ENCODE results near the gene HOXA3.

HOXA3 gene

DNA sequence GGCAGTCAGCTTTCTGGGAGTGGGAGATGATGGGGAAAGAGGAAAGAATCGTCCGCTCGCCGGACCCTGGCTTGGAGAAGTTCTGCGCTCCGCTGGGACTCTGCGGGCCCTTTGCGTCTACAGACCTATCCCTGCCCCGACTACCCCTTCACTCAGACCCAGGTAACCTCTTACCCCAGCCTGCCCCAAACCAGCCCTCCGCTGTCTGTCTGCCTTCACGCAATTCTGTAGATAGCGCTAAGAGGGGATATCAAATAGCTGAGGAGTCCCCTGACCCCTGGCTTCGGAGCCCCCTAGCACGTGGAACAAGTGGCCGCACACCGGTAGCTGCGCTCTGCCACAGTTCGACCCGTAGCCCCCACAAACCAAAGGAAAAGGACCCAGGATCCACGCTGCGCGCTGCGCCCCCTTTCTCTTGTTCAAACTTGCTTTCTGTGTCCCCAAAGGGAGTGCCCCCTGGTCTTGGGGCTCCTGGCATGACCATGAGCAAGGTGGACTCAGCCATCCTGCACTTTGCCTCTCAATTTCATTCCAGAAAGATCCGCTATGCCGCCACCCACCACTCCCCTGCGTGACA is 28.8 kb downstream of the HOXA3 start:
- no peak for DNase-seq
- Histone ChIP-seq H3K4me2 (ENCODE audit: low read depth, low read length) (no peak overlapping the region), H3K9ac (ENCODE audit: low read length) (no peak overlapping the region), H3K36me3 (replicated peaks; ENCODE audit: insufficient read depth, low read length) (no peaks in the 10 kb centered on the region), H3K4me3 (ENCODE audit: low read length) (no peak overlapping the region), H3K4me1 (ENCODE audit: low read length) (no peaks in the 10 kb centered on the region), H3K9me3 (replicated peaks; ENCODE audit: insufficient read depth, low read length) (no peaks in the 10 kb centered on the region), H3F3A (ENCODE audit: insufficient read depth, low read length) (no peaks in the 10 kb centered on the region), H3K27ac (ENCODE audit: low read length) (no peak overlapping the region), H4K20me1 (ENCODE audit: insufficient read depth, low read length) (no peaks in the 10 kb centered on the region), H2AFZ (ENCODE audit: low read length) (no peak overlapping the region), H3K79me2 (ENCODE audit: low read length) (no peaks in the 10 kb centered on the region), H3K9me2 (replicated peaks; ENCODE audit: insufficient read depth, low read length) (no peaks in the 10 kb centered on the region), H3K27me3 (replicated peaks; ENCODE audit: insufficient read depth, low read length) (peaks cover 6% of the 10 kb centered on the region; the same call in 1 of the 2 replicates)
- TF ChIP-seq EZH2phosphoT487 (IDR thresholded peaks at IDR 0.05; ENCODE audit: low read length), result no peak
- no peak for TF ChIP-seq EZH2 (optimal IDR thresholded peaks at IDR 0.05; ENCODE audit: low read depth, low read length)
- TF ChIP-seq, protein P1, sequence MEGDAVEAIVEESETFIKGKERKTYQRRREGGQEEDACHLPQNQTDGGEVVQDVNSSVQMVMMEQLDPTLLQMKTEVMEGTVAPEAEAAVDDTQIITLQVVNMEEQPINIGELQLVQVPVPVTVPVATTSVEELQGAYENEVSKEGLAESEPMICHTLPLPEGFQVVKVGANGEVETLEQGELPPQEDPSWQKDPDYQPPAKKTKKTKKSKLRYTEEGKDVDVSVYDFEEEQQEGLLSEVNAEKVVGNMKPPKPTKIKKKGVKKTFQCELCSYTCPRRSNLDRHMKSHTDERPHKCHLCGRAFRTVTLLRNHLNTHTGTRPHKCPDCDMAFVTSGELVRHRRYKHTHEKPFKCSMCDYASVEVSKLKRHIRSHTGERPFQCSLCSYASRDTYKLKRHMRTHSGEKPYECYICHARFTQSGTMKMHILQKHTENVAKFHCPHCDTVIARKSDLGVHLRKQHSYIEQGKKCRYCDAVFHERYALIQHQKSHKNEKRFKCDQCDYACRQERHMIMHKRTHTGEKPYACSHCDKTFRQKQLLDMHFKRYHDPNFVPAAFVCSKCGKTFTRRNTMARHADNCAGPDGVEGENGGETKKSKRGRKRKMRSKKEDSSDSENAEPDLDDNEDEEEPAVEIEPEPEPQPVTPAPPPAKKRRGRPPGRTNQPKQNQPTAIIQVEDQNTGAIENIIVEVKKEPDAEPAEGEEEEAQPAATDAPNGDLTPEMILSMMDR (IDR thresholded peaks at IDR 0.05; ENCODE audit: low read length), result no peak

DNA sequence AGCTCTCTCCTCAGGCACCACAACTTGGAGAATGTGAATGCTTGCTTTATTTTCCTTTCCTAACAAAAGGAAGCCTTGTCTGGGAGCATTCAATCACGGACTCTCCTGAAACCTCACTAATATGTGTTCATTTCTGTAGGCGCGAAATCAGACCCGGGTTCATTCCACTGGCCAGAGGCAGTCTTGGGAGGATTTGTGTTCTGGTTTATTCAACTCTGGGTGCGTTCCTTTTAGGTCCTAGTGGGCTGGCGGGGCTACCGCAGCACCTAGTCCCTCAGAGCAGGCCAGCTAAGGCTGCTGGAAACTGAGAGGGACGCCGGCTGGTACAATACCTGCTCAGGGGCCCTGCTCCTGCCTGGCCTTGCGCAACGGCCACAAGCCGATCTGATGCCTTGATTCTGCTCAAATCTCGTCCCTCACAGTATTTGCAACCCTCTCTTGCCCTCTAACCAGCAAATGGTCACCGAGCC is 29.3 kb downstream of the HOXA3 start:
- TF ChIP-seq, protein P1 (IDR thresholded peaks at IDR 0.05; ENCODE audit: low read length), result no peak
- TF ChIP-seq EZH2 (optimal IDR thresholded peaks at IDR 0.05; ENCODE audit: low read depth, low read length) (no peak), EZH2phosphoT487 (IDR thresholded peaks at IDR 0.05; ENCODE audit: low read length) (no peak)
- H2AFZ ChIP-seq (ENCODE audit: low read length), result no peak overlapping the region
- no peaks in the 10 kb centered on the region for H3K36me3 ChIP-seq (replicated peaks; ENCODE audit: insufficient read depth, low read length)
- no peak overlapping the region for H3K27ac ChIP-seq (ENCODE audit: low read length)
- peaks cover 6% of the 10 kb centered on the region; the same call in 1 of the 2 replicates for H3K27me3 ChIP-seq (replicated peaks; ENCODE audit: insufficient read depth, low read length)
- H3K9me3 ChIP-seq (replicated peaks; ENCODE audit: insufficient read depth, low read length), result no peaks in the 10 kb centered on the region
- no peak overlapping the region for H3K4me3 ChIP-seq (ENCODE audit: low read length)
- H3K79me2 ChIP-seq (ENCODE audit: low read length), result no peaks in the 10 kb centered on the region
- no peak overlapping the region for H3K4me2 ChIP-seq (ENCODE audit: low read depth, low read length)
- H3K4me1 ChIP-seq (ENCODE audit: low read length), result no peaks in the 10 kb centered on the region
- no peak overlapping the region for H3K9ac ChIP-seq (ENCODE audit: low read length)
- no peaks in the 10 kb centered on the region for H3F3A ChIP-seq (ENCODE audit: insufficient read depth, low read length)
- no peak for DNase-seq
- H3K9me2 ChIP-seq (replicated peaks; ENCODE audit: insufficient read depth, low read length), result no peaks in the 10 kb centered on the region
- no peaks in the 10 kb centered on the region for H4K20me1 ChIP-seq (ENCODE audit: insufficient read depth, low read length)

DNA sequence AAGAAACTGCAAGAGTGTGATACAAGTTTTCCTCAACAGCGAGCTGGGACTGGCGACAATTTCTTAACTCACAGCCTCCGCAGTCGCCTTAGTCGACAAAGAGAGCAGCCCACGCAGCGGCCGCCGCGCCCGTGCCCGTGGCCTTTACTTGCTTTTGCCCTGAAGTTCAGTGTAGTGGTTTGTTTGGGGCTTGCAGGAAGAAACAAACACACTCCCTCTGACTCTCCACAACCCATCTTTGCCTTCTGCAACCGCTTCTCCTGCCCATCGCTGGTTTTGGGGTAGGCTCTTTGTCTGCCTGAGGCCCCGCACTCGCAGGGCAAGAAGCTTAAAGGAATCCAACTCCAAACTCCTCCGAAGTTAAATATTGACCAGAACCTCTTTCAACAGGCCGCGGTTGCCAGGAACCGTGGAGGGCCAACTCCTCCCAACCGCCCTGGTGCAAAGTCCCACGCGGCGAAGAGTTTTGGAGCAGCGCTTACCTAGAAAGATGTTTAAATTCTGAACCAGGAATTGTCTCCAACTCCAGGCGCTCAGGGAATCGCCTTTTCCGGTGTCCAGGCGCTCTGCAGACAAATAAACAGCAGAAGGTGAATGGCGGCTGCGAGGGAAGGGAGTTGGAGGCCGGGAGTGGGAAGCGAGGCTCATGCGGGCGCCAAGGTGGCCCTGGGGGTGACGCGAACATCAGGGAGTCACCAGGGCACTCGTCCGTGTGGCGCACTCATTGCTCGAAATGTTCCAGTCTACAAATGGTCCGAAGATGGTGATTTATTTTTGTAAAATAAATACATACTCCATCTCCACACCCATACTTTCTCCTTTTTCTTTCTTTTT is 30.1 kb downstream of the HOXA3 start:
- no peak for DNase-seq
- Histone ChIP-seq H3K79me2 (ENCODE audit: low read length) (no peaks in the 10 kb centered on the region), H3K27ac (ENCODE audit: low read length) (no peak overlapping the region), H3K9me2 (replicated peaks; ENCODE audit: insufficient read depth, low read length) (no peaks in the 10 kb centered on the region), H3K9ac (ENCODE audit: low read length) (no peak overlapping the region), H3K36me3 (replicated peaks; ENCODE audit: insufficient read depth, low read length) (no peaks in the 10 kb centered on the region), H3K9me3 (replicated peaks; ENCODE audit: insufficient read depth, low read length) (no peaks in the 10 kb centered on the region), H3K4me3 (ENCODE audit: low read length) (no peak overlapping the region), H3K4me2 (ENCODE audit: low read depth, low read length) (no peak overlapping the region), H3K4me1 (ENCODE audit: low read length) (no peaks in the 10 kb centered on the region), H4K20me1 (ENCODE audit: insufficient read depth, low read length) (no peaks in the 10 kb centered on the region), H3F3A (ENCODE audit: insufficient read depth, low read length) (no peaks in the 10 kb centered on the region), H2AFZ (ENCODE audit: low read length) (no peak overlapping the region), H3K27me3 (replicated peaks; ENCODE audit: insufficient read depth, low read length) (peaks cover 6% of the 10 kb centered on the region; the same call in 1 of the 2 replicates)
- TF ChIP-seq EZH2 (optimal IDR thresholded peaks at IDR 0.05; ENCODE audit: low read depth, low read length) (no peak), EZH2phosphoT487 (IDR thresholded peaks at IDR 0.05; ENCODE audit: low read length) (no peak)
- TF ChIP-seq, protein P1 (IDR thresholded peaks at IDR 0.05; ENCODE audit: low read length), result no peak

Data from MM.1S (cell line).